ENCODE results near the gene PTX4.

DNA sequence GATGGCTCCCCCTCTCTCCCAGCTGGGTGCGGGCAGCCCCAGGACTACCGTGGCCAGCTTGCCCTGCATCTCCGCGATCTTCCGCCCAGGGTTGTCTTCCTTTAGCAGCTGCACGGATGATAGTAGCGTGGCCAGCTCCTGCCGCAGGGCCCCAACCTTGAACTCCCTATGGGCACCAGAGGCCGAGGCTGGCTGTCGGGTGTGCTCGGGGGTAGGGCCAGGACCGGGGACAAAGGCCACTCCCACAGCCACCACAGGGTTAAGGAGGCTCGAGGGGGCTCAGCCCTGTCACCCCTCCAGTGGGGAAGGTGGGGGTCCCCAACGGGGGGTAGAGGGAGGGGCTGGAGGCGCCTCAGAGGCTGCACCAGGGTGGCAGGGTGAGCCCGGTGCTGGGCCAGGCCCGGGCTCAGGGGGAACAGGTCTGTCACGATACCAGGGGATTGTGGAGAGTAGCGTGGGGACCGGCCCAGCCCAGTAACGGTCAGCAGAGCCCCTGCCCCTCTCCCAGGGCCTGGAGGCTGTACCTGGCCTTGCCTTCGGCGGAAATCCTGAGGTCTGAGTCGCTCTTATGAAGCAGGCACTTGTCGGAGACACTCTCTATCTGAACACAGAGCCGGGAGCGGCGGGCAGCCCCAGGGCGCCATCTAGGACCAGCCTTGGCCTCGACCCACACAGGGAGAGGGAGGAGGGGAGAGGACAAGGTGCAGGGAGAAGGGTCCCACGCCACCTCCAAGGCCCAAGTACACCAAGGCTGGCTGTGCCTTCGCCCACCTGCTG is 52.6 kb downstream of the PTX4 start:
- TF ChIP-seq, protein P1, sequence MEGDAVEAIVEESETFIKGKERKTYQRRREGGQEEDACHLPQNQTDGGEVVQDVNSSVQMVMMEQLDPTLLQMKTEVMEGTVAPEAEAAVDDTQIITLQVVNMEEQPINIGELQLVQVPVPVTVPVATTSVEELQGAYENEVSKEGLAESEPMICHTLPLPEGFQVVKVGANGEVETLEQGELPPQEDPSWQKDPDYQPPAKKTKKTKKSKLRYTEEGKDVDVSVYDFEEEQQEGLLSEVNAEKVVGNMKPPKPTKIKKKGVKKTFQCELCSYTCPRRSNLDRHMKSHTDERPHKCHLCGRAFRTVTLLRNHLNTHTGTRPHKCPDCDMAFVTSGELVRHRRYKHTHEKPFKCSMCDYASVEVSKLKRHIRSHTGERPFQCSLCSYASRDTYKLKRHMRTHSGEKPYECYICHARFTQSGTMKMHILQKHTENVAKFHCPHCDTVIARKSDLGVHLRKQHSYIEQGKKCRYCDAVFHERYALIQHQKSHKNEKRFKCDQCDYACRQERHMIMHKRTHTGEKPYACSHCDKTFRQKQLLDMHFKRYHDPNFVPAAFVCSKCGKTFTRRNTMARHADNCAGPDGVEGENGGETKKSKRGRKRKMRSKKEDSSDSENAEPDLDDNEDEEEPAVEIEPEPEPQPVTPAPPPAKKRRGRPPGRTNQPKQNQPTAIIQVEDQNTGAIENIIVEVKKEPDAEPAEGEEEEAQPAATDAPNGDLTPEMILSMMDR (IDR thresholded peaks at IDR 0.05): no peak
- no peak for TF ChIP-seq POLR2A (IDR thresholded peaks at IDR 0.05)

All from lower leg skin (tissue), 3 donors.